Left forelimb (tissue), 1 donor: Measurements from ENCODE around the gene SH3PXD2A.
"Not testable (repeated sequence)": the region's sequence is repeated elsewhere in the genome, so short reads cannot be mapped to it uniquely, and the experiment has no call there.

Experiments used
- DNase-seq: peaks from one replicate; pipeline ENCODE4 v3.0.0-alpha.2; 2018; ENCODE audit warnings: low spot score

The SH3PXD2A gene

DNA sequence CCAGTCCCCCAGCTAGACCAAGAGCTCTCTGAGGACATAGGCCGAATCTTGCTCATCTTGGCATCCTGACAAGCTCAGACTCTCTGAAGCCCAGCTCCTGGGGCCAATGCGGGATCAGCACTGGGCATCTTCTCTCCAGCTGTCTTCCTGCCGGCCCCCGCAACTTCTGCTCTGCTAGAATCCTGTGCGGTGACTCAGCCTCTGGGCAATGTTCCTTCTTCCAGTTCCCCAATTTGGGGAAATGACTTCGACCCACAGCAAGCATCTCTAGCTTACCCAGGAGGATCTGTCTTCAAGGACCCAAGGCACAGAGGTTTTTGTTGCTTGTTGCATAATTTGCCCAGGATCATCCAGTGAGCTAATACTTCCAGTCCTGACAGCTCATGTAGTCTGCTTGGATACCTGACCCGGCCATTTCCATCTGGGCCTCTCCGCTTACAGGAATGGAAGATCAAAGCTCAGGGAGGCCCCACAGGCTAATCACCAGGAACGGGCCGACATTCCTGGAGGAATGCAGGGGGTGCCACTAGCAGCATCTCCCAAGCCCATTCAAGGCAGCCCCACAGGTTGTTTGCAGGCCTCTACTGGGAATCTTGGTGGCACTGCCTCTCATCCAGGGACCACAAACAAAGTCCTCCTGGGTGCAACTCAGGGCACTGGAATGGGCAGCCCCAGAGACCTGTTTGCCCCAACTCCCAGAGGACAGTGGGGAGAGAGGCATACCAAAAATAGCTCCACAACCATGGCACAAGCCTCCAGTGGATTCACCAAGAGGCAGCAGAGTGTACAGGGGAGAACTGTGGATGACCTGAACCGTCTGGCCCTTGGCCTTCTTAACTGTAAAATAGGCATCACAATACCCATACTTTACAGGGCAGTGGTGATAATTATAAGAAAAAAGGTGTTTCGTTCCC, 210.0 kb downstream of the SH3PXD2A start:
- no peak for DNase-seq

DNA sequence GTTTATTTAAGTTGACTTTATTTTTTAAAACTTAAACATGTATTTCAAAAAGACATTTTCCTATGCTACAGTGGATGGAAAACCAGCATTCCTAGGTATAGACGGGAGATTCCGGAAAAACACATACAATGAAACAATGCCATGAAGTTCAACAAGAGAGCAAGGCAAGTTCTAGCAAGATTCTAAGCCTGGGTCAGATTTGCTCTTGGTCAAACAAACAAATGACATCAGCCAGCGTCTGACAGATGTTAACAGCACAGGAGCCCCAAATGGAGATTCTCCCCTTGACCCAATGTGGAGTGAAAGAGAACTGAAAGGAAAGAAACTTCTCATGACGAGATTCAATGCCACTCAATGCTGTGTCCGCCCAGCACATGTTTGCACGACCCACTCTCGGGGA, 212.0 kb downstream of the SH3PXD2A start:
- DNase-seq, result no peak

DNA sequence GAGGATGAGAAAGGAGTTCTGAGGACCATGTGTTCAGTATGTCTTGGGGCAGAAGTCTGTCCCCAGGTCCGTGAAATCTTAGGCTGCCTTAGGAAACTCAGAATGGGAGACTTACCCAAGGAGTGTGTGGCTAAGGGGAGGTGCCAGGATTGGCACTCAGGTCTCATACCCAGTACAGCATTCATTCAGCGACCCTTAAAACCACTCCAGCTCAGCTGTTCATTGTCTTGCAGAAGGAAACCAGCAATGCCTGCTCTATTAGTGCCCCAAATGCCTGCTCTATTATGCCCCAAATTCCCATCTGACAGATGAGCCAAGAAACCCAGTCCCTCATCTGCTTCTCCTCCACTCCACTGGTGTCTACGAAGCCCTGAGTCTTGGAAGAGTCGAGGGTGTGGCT, 214.1 kb downstream of the SH3PXD2A start:
- no peak for DNase-seq

DNA sequence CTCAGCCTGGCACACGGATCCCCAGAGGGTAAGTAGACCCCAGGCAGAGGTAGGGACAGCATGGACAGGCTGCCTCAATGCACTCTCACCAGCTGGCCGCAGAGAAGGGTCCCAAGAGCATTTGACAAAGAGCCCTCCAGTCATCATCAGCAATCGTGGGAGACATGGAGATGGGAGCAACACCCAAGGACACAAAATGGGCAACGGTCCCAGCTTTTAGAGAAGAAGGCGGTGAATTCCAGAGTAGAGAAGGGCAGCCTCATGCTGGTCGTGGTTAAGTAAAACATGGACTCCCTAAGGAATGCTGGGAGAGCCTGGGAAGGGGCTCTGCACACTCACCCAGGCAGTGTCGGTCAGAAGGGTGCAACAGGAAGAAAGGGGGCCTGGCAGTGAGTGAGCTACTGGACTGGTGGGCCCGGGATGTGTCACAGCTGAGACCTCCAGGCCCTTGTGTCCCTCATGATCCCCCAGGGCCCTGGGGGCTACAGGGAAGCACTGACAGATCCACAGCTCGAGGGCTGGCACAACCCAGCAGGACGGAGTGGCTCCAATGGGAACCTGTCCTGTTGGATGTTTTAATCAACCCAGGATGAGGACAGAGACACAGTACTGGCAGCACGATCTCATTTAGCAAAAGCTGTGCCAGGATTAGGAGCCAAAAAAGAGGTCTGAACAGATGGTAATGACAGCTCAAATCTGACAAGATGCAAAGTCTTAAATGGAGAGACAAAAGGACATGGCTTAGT, 214.8 kb downstream of the SH3PXD2A start:
- DNase-seq, result no peak

DNA sequence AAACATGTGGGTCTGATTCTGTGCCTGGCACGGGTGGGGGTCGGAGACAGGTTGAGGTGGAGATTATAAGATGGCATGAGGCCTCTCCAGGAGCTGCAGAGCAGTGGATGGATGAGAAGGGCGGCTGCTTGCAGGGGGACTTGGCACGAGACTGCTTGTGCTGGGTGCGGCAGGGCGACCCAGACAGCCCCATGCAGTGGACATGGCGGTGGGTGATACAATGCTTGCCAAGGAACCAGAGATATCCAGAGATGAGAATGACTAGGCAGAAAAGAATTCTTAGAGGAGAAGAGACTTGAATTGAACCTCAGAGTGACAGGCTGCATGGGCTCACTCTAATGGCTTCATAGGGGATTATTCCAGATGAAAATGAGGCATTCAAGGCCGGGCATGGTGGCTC, 216.4 kb downstream of the SH3PXD2A start:
- no peak for DNase-seq

DNA sequence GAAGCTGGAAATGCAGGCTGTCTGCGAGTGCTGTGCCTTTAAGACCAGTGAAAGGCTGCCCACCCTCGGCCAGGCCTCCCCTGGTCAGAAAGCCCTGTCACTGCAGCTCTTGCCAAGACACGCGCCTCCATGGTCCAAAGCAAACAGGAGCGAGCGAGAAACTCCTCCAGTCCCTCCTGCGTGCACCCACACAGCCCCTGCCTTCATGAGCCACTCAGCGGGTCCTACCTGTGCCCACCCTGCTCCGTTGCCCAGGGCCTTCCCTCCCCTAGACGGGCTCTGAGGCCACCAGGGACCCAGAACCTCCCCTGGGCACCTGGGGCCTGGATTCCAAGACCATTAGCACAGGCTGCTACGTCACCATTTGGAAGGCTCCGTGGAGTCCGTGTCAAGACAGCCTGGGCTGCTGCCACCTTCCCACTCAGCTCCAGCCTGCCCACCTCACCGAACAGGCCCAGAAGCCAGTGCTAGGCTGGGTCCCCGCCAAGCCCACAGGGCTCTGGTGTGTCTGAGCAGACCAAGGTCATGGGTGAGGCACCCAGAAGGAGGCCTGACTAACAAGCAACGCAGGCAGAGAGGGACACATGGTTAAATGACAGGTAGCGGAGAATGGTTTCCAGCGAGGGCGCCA, 217.3 kb downstream of the SH3PXD2A start:
- DNase-seq, result peak; percentile 82

DNA sequence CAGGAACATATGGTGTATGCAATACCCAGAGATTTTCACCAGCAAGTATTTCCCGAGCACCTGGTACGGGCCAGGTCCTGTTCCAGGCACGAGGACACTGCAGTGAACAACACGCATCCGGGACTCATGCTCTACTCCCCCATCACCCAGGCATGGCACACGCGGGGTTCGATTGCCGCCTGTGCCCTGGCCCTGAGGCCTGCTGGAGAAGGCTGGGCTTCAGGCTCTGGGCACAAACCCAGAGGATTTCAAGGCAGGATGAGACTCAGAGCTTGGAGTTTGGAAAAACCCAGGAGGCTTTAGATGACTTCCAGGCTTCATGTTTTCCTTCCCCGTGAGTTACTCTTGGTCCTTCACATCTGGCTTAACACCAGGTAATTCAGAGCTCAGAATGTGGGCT, 218.4 kb downstream of the SH3PXD2A start:
- DNase-seq, result no peak

DNA sequence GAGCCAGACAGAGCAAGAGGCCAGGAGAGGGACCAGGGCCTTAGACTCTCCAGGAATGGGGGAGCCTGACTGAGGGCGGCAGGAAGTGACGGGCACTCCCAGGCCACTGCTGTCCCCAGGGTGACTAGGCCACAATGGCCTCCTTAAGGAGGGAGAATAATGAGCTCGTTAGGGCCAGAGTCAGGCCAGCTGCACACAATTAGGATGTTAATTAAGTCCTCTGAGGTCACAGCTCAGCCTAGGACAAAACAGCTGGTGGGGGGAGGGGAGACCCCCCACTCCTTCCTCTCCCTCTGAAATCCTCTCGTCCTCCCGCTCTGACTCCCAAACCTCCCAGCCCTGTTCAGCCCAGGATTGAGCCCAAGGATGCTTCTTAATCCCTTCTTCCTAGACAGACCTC, 218.9 kb downstream of the SH3PXD2A start:
- no peak for DNase-seq

DNA sequence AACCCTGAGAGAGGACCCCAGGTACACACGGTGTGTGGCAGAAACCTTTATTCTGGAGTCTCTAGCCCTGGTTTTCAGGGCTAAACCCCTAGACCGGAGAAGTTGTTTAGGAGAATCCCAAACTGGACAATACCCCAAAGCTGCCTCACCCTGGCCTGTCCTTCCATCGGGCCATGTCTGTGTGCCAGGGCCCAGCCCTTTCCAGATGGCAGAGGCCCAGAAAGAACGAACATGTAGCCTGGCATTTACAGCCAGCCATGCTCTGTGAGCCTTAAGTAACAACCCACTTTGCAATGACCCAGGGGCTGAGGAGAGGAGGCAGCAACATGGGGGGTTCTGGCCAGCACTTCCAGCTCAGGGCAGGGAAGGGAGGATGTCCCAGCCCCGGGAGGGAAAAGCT, 219.8 kb downstream of the SH3PXD2A start:
- no peak for DNase-seq

DNA sequence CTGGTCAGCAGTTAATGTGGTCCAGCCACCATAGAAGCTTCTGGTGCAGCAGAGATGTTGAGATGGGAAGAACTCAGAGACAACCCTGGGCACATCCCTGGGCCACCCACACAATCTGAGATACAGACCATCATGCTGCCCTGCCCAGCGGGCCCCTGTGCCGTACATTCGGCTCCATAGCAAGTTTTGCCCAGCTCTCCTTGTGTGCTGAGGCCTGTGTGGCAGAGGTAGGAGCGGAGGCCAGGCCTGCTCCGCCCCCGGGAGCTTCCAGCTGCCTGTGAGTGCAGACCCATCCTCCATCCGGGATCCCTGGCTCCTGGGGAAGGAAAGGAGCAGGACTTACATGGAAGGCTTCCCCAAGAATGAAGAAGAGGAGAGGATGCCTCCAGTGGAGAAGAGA, 221.5 kb downstream of the SH3PXD2A start:
- DNase-seq, result no peak

DNA sequence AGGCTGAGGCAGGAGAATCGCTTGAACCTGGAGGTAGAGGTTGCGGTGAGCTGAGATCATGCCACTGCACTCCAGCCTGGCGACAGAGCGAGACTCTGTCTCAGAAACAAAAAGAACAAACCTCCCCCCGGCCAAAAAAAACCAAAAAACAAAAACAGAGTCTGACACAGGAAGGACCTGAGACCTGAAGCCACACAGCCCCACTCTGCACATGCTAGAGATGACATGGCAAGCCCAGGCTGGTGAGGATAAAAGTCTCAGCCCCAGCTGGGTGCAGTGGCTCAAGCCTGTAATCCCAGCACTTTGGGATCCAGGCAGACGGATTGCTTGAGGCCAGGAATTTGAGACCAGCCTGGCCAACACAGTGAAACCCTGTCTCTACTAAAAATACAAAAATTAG, 222.5 kb downstream of the SH3PXD2A start:
- DNase-seq, result not testable (repeated sequence)

DNA sequence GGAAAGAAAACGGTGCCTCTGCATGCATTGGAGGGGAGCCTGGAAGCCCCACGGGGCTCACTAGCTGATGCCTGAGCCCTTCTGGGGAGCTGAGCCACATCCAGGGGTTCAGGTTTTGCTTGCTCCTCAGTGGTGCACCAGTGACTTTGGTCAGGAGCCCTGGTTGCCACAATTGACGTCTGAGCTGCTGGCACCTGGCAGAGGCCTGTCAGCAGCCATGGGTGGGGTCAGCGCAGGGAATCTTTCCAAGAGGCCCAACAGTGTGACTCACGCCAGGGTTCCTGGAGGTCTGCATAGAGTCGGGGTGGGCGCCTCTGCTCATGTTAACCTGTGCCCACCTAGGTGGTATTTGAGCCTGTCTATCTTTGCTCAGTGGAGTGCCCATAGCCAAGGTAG, 223.1 kb downstream of the SH3PXD2A start:
- DNase-seq, result no peak

DNA sequence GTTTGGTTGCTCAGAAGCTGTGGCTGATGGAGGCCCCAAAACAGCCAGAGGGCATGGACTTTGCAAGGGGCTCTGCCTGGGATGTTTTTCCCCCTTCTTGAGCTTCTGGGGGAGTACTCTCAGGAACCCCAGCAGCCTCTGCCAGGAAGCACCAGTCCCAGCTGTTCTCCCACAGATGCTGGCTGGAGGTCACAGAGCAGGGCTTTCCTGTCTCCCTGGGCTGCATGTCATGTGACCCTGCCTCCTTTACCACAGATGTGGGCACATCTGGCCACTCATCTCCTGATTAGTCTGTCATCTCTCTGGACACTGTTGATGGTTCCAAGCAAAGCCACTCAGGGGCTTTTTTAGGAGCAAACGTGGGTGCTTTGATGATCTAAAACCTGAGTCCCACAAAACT, 225.2 kb downstream of the SH3PXD2A start:
- DNase-seq, result no peak

DNA sequence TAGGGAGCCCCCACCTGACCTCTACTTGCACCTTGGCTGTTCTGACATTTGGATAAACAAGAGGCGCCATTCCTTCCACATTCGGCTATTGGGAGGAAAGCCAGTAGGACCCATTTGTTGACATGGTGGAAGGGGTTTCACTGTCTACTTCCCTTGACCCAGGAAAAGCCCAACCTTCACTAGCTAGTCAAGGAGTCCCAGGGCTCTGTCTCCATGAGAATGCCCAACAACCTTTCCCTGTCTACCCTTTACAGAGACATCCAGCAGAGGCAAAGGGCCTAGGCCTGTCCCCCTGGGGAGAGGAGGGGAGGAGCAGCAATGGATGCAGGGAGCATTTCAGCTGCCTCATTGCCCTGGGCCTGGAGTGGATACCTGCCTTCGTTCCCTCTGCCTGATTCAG, 225.8 kb downstream of the SH3PXD2A start:
- DNase-seq, result no peak

DNA sequence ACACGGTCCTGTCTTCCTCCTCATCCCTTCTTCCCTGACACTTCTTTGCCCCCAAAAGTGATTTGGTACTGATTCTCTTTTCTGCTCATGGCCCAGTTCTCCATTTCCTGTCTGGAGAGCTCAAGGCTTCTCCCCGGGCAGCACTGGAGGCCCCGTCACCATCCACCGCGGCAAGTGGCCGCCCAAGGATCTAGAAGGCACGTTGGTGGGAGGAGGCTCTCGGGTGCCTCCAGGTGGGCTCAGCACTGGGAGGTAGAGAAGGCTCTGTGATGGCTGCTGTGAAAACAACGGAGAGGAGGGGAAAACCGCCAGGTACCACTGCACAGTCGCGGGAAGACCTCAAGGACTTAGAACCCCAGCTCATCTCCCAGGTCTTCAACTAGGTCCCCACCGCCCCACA, 227.5 kb downstream of the SH3PXD2A start:
- DNase-seq, result no peak

DNA sequence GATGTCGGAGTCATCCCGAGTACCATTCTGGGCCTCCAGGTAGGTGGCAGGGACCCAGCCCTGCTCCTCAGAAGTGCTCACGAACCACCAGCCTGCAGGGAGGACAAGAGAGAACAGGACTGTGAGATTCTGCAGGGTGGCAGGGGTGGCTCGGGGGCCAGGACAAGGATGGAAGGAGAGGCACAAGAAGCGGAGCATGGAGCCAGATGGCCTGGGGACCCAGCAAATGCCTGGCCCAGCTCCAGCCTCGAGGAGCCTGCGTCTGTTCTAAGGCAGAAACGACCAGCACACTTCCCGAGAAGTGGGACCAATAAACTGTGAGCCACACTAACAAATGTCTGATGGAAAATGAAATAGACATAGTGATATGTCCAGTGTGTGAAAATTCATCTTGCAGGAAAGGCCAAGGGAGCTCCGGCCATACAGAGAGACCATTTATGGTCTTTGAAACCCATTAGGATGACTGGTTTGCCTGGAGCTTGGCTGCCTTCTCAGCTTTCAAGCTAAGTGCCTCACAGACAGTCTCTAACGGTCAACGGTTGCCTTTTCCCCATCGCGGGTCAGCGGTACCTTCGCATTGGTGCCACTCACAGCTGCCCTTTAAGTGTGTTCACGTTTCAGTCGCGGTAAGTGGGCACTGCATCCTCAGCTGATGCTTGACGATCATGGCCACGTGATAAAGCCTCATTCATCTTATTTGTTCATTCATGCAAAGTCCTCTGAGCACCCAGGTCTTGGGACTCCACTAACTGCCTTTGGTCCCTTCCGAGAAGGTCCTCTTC, 228.1 kb downstream of the SH3PXD2A start:
- DNase-seq, result no peak

DNA sequence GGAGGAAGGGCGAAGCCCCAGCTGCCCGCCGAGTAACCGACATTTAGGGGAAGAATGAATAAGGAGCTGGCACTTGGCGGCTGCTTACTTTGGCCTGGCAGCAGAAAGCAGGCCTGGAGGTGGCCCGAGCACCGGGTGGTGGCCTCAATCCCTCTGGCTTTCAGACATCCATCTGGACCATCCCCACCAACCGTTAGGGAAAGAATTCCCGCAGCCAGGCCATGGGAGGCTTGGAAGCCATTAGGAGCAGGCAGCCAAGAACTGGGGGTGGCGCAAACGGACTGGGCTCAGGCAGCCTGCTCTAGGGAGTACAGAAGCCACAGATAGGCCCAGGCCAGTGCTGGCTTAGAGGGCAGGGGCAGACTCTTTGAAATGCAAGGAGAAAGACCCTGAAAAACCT, 229.2 kb downstream of the SH3PXD2A start:
- no peak for DNase-seq

DNA sequence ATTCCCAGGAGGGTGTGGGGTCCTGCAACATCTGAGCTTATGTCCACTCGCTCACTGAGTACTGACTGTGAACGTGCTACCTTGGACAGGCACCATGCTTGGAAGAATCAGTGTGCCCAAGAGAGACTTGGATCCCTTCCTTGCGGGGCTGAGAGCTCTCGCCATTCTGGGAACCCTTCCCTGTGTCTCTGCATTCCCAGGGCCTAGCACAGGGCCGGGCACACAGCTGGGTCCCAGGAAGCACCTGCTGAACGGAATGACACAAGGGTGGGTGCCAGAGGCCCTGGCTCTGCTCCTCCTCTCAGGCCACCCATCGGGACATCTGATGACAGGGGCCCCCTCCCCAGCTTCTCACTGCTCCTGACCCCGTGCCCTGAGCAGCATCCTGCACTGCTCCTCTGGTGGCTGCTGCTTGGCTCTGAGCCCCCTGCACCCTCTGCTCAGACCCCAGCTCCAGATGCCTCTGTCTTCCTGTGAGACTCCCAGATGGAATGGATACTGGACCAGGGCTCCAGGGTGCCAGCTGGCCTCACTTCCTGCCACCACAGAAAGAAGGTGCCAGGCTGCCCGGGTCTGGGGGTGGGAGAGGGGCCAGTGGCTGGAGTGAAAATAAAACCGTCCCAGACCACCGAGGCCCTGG, 232.3 kb downstream of the SH3PXD2A start:
- DNase-seq, result no peak

DNA sequence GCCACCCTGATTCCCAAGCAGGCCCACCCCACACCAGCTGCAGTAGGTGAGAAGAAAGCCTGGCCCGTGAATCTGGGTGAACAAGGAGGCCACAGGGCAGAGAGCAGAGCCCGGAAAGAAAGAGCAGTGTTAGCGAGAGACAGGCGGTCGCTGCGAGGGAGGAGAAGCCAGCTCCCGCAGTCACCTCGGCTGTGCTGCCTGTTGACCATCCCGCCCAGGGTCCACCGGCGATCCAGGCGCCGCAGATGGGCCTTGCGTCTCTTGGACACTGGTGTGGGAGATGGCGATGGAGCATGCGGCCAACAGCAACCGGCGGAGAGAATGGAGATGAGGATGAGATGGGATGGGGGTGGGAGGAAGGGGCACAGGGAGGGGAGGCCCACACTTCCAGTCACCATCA, 233.1 kb downstream of the SH3PXD2A start:
- DNase-seq, result no peak

DNA sequence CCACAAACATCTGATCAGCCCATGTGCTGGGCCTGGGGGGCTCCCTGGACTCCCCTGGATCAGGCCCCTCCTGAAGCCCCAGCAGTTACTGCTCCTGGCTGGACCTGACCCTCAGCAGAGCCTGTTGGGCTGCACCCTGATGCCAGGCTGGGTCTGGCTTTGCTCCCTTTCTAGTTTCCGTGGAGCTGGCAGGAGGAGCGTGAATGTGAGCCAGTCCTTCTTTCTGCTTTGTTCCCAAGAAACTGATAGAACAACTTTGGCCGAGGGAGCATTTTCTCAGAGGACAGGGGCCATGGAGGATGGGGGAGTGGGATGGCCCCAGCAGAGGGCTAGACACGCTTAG, 233.6 kb downstream of the SH3PXD2A start:
- DNase-seq, result no peak

DNA sequence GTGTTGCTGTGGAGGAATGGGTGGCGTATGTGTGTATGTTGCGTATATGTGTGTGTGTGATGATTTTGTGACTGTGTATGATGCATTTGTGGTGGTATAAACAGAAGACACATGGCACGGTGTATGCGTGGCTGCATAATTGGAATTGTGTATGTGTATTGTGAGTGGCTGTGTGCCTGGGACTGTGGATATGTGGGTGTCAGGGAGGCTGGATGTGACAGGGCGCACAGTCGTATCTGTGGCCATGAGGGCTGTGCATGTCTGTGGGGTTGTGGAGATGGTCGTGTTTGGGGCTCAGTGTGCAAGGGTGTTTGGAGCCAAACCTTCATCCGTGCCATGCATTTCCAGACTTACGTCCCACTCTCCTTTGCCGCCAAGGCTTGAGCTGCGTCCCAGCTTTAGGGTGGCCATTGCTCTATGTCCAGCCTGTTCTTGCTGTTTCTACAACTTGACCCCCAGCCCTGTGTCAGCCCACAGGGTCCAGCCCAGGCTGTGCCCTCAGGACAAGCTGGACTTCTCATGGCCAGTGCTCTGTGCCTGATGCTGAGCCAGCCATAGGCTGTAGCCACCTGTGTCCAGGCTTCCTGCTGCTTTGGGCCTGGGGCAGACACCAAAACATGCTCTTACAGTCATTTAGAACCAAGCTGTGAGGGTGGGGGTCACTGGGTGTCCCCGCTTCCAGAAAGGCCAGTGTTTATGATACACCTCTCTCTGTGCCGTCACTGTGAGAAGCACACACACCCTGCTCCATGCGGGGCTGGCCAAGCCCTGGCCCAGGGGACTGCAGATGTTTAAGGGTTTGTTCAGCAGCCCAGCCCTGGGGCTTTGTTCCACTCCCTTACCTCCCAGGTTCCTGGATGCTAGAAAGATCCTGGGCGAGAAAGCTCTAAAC, 234.2 kb downstream of the SH3PXD2A start:
- DNase-seq, result no peak
